NOMO-1 treated with DMSO at 0.1 percent for 48 hours (cell line): ENCODE measurements around the gene GLCE.
A peak's percentile ranks its signal among the peaks of the same experiment; 100 is the strongest.
"Not testable (repeated sequence)": the region's sequence is repeated elsewhere in the genome, so short reads cannot be mapped to it uniquely, and the experiment has no call there.

Experiments used
- DNase-seq: peaks from one replicate; lab custom pipeline; 2025; ENCODE audit not compliant: unreplicated experiment; lab: John Stamatoyannopoulos, UW

The GLCE gene

GRCh38 chr15:69158201-69158842 lies 2.1 kb upstream of the GLCE start:
- no peak for DNase-seq

- DNase-seq = no peak
These were observed 1.6 kb upstream of the GLCE start for GRCh38 chr15:69158843-69159240.

- DNase-seq = no peak
These were observed 662 bp upstream of the GLCE start for GRCh38 chr15:69159805-69160140.

GRCh38 chr15:69161079-69161877 lies 843 bp downstream of the GLCE start:
- no peak for DNase-seq

GRCh38 chr15:69161878-69162213 lies 1.4 kb downstream of the GLCE start:
- DNase-seq = no peak

- no peak for DNase-seq
These were observed 2.8 kb downstream of the GLCE start for GRCh38 chr15:69163141-69163669.

- DNase-seq = no peak
These were observed 4.6 kb downstream of the GLCE start for GRCh38 chr15:69164807-69165636.

GRCh38 chr15:69165637-69166025 lies 5.2 kb downstream of the GLCE start:
- no peak for DNase-seq

GRCh38 chr15:69167218-69167846 lies 6.9 kb downstream of the GLCE start:
- DNase-seq = peak; percentile 34

- DNase-seq = peak; percentile 12
These were observed 7.9 kb downstream of the GLCE start for GRCh38 chr15:69168361-69168760.

GRCh38 chr15:69169540-69169939 lies 9.1 kb downstream of the GLCE start:
- DNase-seq = not testable (repeated sequence)

GRCh38 chr15:69170597-69170996 lies 10.2 kb downstream of the GLCE start:
- DNase-seq = no peak

- no peak for DNase-seq
These were observed 12.4 kb downstream of the GLCE start for GRCh38 chr15:69172847-69173246.

- no peak for DNase-seq
These were observed 15.1 kb downstream of the GLCE start for GRCh38 chr15:69175536-69175935.

- no peak for DNase-seq
These were observed 21.0 kb downstream of the GLCE start for GRCh38 chr15:69181424-69181823.

- no peak for DNase-seq
These were observed 24.8 kb downstream of the GLCE start for GRCh38 chr15:69185216-69185615.

GRCh38 chr15:69185706-69186105 lies 25.3 kb downstream of the GLCE start:
- peak; percentile 37 for DNase-seq

- DNase-seq = no peak
These were observed 28.7 kb downstream of the GLCE start for GRCh38 chr15:69189157-69189556.

- no peak for DNase-seq
These were observed 29.7 kb downstream of the GLCE start for GRCh38 chr15:69190091-69190490.

- DNase-seq = no peak
These were observed 30.1 kb downstream of the GLCE start for GRCh38 chr15:69190504-69190903.
